ENCODE results near the gene MGRN1.

MGRN1 gene

GRCh38 chr16:4660454-4661007 lies 35.9 kb downstream of the MGRN1 start:
- H3K4me3 ChIP-seq (ENCODE audit: low read length) = no peak overlapping the region
- no peaks in the 10 kb centered on the region for H3K27me3 ChIP-seq (ENCODE audit: insufficient read depth, low read length)
- no peak overlapping the region for H3K27ac ChIP-seq (ENCODE audit: low read length)
- H3K9ac ChIP-seq (ENCODE audit: low read depth, low read length) = no peak overlapping the region; the same call in 1 of the 2 replicates
- H3K36me3 ChIP-seq (ENCODE audit: insufficient read depth, low read depth, low read length) = peaks cover 33% of the 10 kb centered on the region
- H3K4me1 ChIP-seq (ENCODE audit: insufficient read depth, low read length) = no peaks in the 10 kb centered on the region
- no peaks in the 10 kb centered on the region for H3K9me3 ChIP-seq (ENCODE audit: insufficient read depth, low read depth, low read length)

- H3K27ac ChIP-seq (ENCODE audit: low read length) = no peak overlapping the region
- H3K4me3 ChIP-seq (ENCODE audit: low read length) = no peak overlapping the region
- H3K27me3 ChIP-seq (ENCODE audit: insufficient read depth, low read length) = no peaks in the 10 kb centered on the region
- no peaks in the 10 kb centered on the region for H3K4me1 ChIP-seq (ENCODE audit: insufficient read depth, low read length)
- peaks cover 36% of the 10 kb centered on the region for H3K36me3 ChIP-seq (ENCODE audit: insufficient read depth, low read depth, low read length)
- H3K9me3 ChIP-seq (ENCODE audit: insufficient read depth, low read depth, low read length) = no peaks in the 10 kb centered on the region
- H3K9ac ChIP-seq (ENCODE audit: low read depth, low read length) = no peak overlapping the region
These were observed 37.0 kb downstream of the MGRN1 start for GRCh38 chr16:4661661-4662060.

- Histone ChIP-seq H3K4me3 (ENCODE audit: low read length) (no peak overlapping the region), H3K4me1 (ENCODE audit: insufficient read depth, low read length) (no peaks in the 10 kb centered on the region), H3K27ac (ENCODE audit: low read length) (no peak overlapping the region), H3K27me3 (ENCODE audit: insufficient read depth, low read length) (no peaks in the 10 kb centered on the region), H3K36me3 (ENCODE audit: insufficient read depth, low read depth, low read length) (peaks cover 45% of the 10 kb centered on the region), H3K9ac (ENCODE audit: low read depth, low read length) (no peak overlapping the region), H3K9me3 (ENCODE audit: insufficient read depth, low read depth, low read length) (no peaks in the 10 kb centered on the region)
These were observed 38.8 kb downstream of the MGRN1 start for GRCh38 chr16:4663465-4663776.

GRCh38 chr16:4663777-4664465 lies 39.3 kb downstream of the MGRN1 start:
- Histone ChIP-seq H3K9ac (ENCODE audit: low read depth, low read length) (no peak overlapping the region), H3K9me3 (ENCODE audit: insufficient read depth, low read depth, low read length) (no peaks in the 10 kb centered on the region), H3K27me3 (ENCODE audit: insufficient read depth, low read length) (no peaks in the 10 kb centered on the region), H3K27ac (ENCODE audit: low read length) (no peak overlapping the region), H3K4me1 (ENCODE audit: insufficient read depth, low read length) (no peaks in the 10 kb centered on the region), H3K4me3 (ENCODE audit: low read length) (no peak overlapping the region), H3K36me3 (ENCODE audit: insufficient read depth, low read depth, low read length) (peaks cover 48% of the 10 kb centered on the region)

- Histone ChIP-seq H3K27me3 (ENCODE audit: insufficient read depth, low read length) (no peaks in the 10 kb centered on the region), H3K9ac (ENCODE audit: low read depth, low read length) (no peak overlapping the region), H3K27ac (ENCODE audit: low read length) (no peak overlapping the region), H3K4me3 (ENCODE audit: low read length) (no peak overlapping the region), H3K9me3 (ENCODE audit: insufficient read depth, low read depth, low read length) (no peaks in the 10 kb centered on the region), H3K36me3 (ENCODE audit: insufficient read depth, low read depth, low read length) (peaks cover 55% of the 10 kb centered on the region), H3K4me1 (ENCODE audit: insufficient read depth, low read length) (no peaks in the 10 kb centered on the region)
These were observed 40.2 kb downstream of the MGRN1 start for GRCh38 chr16:4664538-4665418.

GRCh38 chr16:4666537-4667202 lies 42.0 kb downstream of the MGRN1 start:
- peaks cover 69% of the 10 kb centered on the region for H3K36me3 ChIP-seq (ENCODE audit: insufficient read depth, low read depth, low read length)
- no peaks in the 10 kb centered on the region for H3K9me3 ChIP-seq (ENCODE audit: insufficient read depth, low read depth, low read length)
- H3K4me3 ChIP-seq (ENCODE audit: low read length) = no peak overlapping the region

GRCh38 chr16:4667203-4667963 lies 42.8 kb downstream of the MGRN1 start:
- Histone ChIP-seq H3K36me3 (ENCODE audit: insufficient read depth, low read depth, low read length) (peaks cover 72% of the 10 kb centered on the region), H3K4me3 (ENCODE audit: low read length) (no peak overlapping the region), H3K27ac (ENCODE audit: low read length) (no peak overlapping the region)

More at GRCh38 chr16:4666537-4667202, 42.0 kb downstream of the MGRN1 start:
- Histone ChIP-seq H3K27ac (ENCODE audit: low read length) (no peak overlapping the region), H3K27me3 (ENCODE audit: insufficient read depth, low read length) (no peaks in the 10 kb centered on the region), H3K4me1 (ENCODE audit: insufficient read depth, low read length) (no peaks in the 10 kb centered on the region), H3K9ac (ENCODE audit: low read depth, low read length) (no peak overlapping the region)

GRCh38 chr16:4668313-4668960 lies 43.8 kb downstream of the MGRN1 start:
- Histone ChIP-seq H3K4me3 (ENCODE audit: low read length) (no peak overlapping the region), H3K27ac (ENCODE audit: low read length) (no peak overlapping the region), H3K9me3 (ENCODE audit: insufficient read depth, low read depth, low read length) (no peaks in the 10 kb centered on the region), H3K27me3 (ENCODE audit: insufficient read depth, low read length) (no peaks in the 10 kb centered on the region), H3K36me3 (ENCODE audit: insufficient read depth, low read depth, low read length) (peaks cover 81% of the 10 kb centered on the region), H3K4me1 (ENCODE audit: insufficient read depth, low read length) (no peaks in the 10 kb centered on the region), H3K9ac (ENCODE audit: low read depth, low read length) (no peak overlapping the region)

More at GRCh38 chr16:4667203-4667963, 42.8 kb downstream of the MGRN1 start:
- Histone ChIP-seq H3K9ac (ENCODE audit: low read depth, low read length) (no peak overlapping the region), H3K4me1 (ENCODE audit: insufficient read depth, low read length) (no peaks in the 10 kb centered on the region), H3K9me3 (ENCODE audit: insufficient read depth, low read depth, low read length) (no peaks in the 10 kb centered on the region), H3K27me3 (ENCODE audit: insufficient read depth, low read length) (no peaks in the 10 kb centered on the region)

- H3K4me1 ChIP-seq (ENCODE audit: insufficient read depth, low read length) = no peaks in the 10 kb centered on the region
- no peaks in the 10 kb centered on the region for H3K27me3 ChIP-seq (ENCODE audit: insufficient read depth, low read length)
- no peak overlapping the region for H3K9ac ChIP-seq (ENCODE audit: low read depth, low read length)
- H3K9me3 ChIP-seq (ENCODE audit: insufficient read depth, low read depth, low read length) = no peaks in the 10 kb centered on the region
- H3K36me3 ChIP-seq (ENCODE audit: insufficient read depth, low read depth, low read length) = peaks cover 51% of the 10 kb centered on the region
- no peak overlapping the region for H3K27ac ChIP-seq (ENCODE audit: low read length)
- H3K4me3 ChIP-seq (ENCODE audit: low read length) = no peak overlapping the region
These were observed 48.9 kb downstream of the MGRN1 start for GRCh38 chr16:4673387-4674046.

GRCh38 chr16:4674926-4675530 lies 50.4 kb downstream of the MGRN1 start:
- no peak overlapping the region for H3K27ac ChIP-seq (ENCODE audit: low read length)

More at GRCh38 chr16:4674926-4675530, 50.4 kb downstream of the MGRN1 start:
- Histone ChIP-seq H3K36me3 (ENCODE audit: insufficient read depth, low read depth, low read length) (peaks cover 39% of the 10 kb centered on the region), H3K4me1 (ENCODE audit: insufficient read depth, low read length) (no peaks in the 10 kb centered on the region), H3K4me3 (ENCODE audit: low read length) (no peak overlapping the region), H3K27me3 (ENCODE audit: insufficient read depth, low read length) (no peaks in the 10 kb centered on the region), H3K9ac (ENCODE audit: low read depth, low read length) (no peak overlapping the region), H3K9me3 (ENCODE audit: insufficient read depth, low read depth, low read length) (no peaks in the 10 kb centered on the region)
